Measurements from ENCODE around the gene NOPCHAP1. TPM values are rescaled to one million over a fixed set of nuclear protein-coding genes. Genes with fewer than 3 reads are reported as not detected.

Gene NOPCHAP1
- total RNA-seq, 1 donor from 2014 or later, result 31.9 TPM

GRCh38 chr12:104997541-104997940, 11.4 kb downstream of the NOPCHAP1 start:
- H3K27ac ChIP-seq, result no peak overlapping the region
- no peak overlapping the region for H3K4me3 ChIP-seq
- DNase-seq (ENCODE audit: low spot score in 2 of 2), result no peak
- intact Hi-C loops (cut with DNase I), result no loop called here
- peaks cover 25 to 58% of the 10 kb centered on the region in 2 donors for H3K36me3 ChIP-seq
- H3K9me3 ChIP-seq, result no peaks in the 10 kb centered on the region
- H3K4me1 ChIP-seq, result no peaks in the 10 kb centered on the region
- TF ChIP-seq CTCF (IDR thresholded peaks at IDR 0.05), result no peak
- H3K27me3 ChIP-seq, result no peaks in the 10 kb centered on the region

GRCh38 chr12:104998423-104999346, 12.6 kb downstream of the NOPCHAP1 start:
- no peak overlapping the region for H3K27ac ChIP-seq
- no peaks in the 10 kb centered on the region for H3K27me3 ChIP-seq
- no peaks in the 10 kb centered on the region for H3K9me3 ChIP-seq
- H3K4me3 ChIP-seq, result no peak overlapping the region
- TF ChIP-seq CTCF (IDR thresholded peaks at IDR 0.05), result no peak
- no peak for DNase-seq (ENCODE audit: low spot score in 2 of 2)
- no peaks in the 10 kb centered on the region for H3K4me1 ChIP-seq
- H3K36me3 ChIP-seq, result peaks cover 22 to 60% of the 10 kb centered on the region in 2 donors
- intact Hi-C loops (cut with DNase I), result no loop called here

- DNase-seq (ENCODE audit: low spot score in 2 of 2), result no peak
- H3K27ac ChIP-seq, result no peak overlapping the region
- TF ChIP-seq CTCF (IDR thresholded peaks at IDR 0.05), result no peak
- intact Hi-C loops (cut with DNase I), result no loop called here
- H3K4me1 ChIP-seq, result no peaks in the 10 kb centered on the region
- no peaks in the 10 kb centered on the region for H3K27me3 ChIP-seq
- H3K9me3 ChIP-seq, result no peaks in the 10 kb centered on the region
- H3K4me3 ChIP-seq, result no peak overlapping the region
- H3K36me3 ChIP-seq, result peaks cover 19 to 61% of the 10 kb centered on the region in 2 donors
Measured at GRCh38 chr12:104999347-104999685, 13.2 kb downstream of the NOPCHAP1 start.

- intact Hi-C loops (cut with DNase I), result no loop called here
- peaks cover 6 to 54% of the 10 kb centered on the region in 2 donors for H3K36me3 ChIP-seq
Measured at GRCh38 chr12:105001476-105001875, 15.4 kb downstream of the NOPCHAP1 start.

GRCh38 chr12:105013892-105014291, 27.8 kb downstream of the NOPCHAP1 start:
- peaks cover 14 to 36% of the 10 kb centered on the region in 2 donors for H3K36me3 ChIP-seq
- TF ChIP-seq CTCF (IDR thresholded peaks at IDR 0.05), result no peak
- H3K27me3 ChIP-seq, result no peaks in the 10 kb centered on the region
- peaks cover 0 to 5% of the 10 kb centered on the region in 2 donors for H3K9me3 ChIP-seq
- intact Hi-C loops (cut with DNase I), result no loop called here
- H3K27ac ChIP-seq, result no peak overlapping the region
- no peak for DNase-seq (ENCODE audit: low spot score in 2 of 2)
- H3K4me3 ChIP-seq, result no peak overlapping the region
- H3K4me1 ChIP-seq, result no peaks in the 10 kb centered on the region

More at GRCh38 chr12:105001476-105001875, 15.4 kb downstream of the NOPCHAP1 start:
- no peaks in the 10 kb centered on the region for H3K9me3 ChIP-seq
- H3K27ac ChIP-seq, result no peak overlapping the region
- H3K4me3 ChIP-seq, result no peak overlapping the region
- no peaks in the 10 kb centered on the region for H3K4me1 ChIP-seq
- DNase-seq (ENCODE audit: low spot score in 2 of 2), result no peak
- H3K27me3 ChIP-seq, result no peaks in the 10 kb centered on the region
- no peak for TF ChIP-seq CTCF (IDR thresholded peaks at IDR 0.05)

All from ascending aorta (tissue), 2 donors.